ENCODE data around the gene TNRC6A.
A peak's percentile ranks its signal among the peaks of the same experiment; 100 is the strongest.

The TNRC6A gene

DNA sequence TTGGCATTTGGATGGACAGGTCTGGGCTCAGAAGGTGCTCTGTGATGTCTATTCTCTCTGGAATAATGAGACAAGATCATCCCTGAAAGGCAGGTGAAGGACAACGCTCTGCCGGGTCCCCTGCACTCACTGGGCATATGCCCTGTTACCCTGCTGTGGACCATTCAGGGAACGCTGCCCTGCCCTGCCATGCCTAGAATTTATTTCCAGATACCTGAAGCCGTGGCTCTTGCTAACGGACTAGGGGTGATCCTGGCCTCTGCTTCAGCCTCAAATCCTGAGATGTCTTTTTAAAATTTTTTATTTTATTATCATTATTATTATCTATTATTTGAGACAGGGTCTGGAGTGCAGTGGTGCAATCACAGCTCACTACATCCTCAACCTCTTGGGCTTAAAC, 120.2 kb downstream of the TNRC6A start:
- H3K27me3 ChIP-seq (ENCODE audit: insufficient read depth, low read length): no peaks in the 10 kb centered on the region
- H3K9me3 ChIP-seq (ENCODE audit: insufficient read depth, low read depth, low read length): peaks cover 1% of the 10 kb centered on the region
- H3K9ac ChIP-seq (ENCODE audit: low read length): no peak overlapping the region
- H3K79me2 ChIP-seq (ENCODE audit: control insufficient read depth, insufficient read depth, low read length, poor library complexity): no peaks in the 10 kb centered on the region
- H4K12ac ChIP-seq (ENCODE audit: low read depth, low read length): no peak overlapping the region
- no peak overlapping the region for H4K91ac ChIP-seq (ENCODE audit: low read depth, low read length)
- no peak overlapping the region for H3K4me2 ChIP-seq (ENCODE audit: low read length)
- peaks cover 2 to 5% of the 10 kb centered on the region in 2 experiments for H3K4me1 ChIP-seq (ENCODE audit: control insufficient read depth in 1 of 2, insufficient read depth in 2 of 2, low read length in 2 of 2)
- no peak overlapping the region for H2BK12ac ChIP-seq (ENCODE audit: low read length)
- no peaks in the 10 kb centered on the region for H3K36me3 ChIP-seq (ENCODE audit: control insufficient read depth in 1 of 2, insufficient read depth in 2 of 2, low read length in 2 of 2)
- no peaks in the 10 kb centered on the region for H3K79me1 ChIP-seq (ENCODE audit: low read length)
- H2AFZ ChIP-seq (ENCODE audit: insufficient read depth, low read length, poor library complexity): no peak overlapping the region
- WGBS (ENCODE audit: extremely low coverage, insufficient coverage, insufficient read length): no CpG with 5 or more reads among the region's 5 CpGs
- no peak overlapping the region for H2BK5ac ChIP-seq (ENCODE audit: low read depth, low read length, poor library complexity)
- H3K27ac ChIP-seq (ENCODE audit: low read depth, low read length): no peak overlapping the region
- H2BK120ac ChIP-seq (ENCODE audit: insufficient read depth, low read length, poor library complexity): no peak overlapping the region
- H4K8ac ChIP-seq (ENCODE audit: low read depth, low read length): no peak overlapping the region
- no peak overlapping the region for H3K4me3 ChIP-seq (ENCODE audit: low read depth, low read length)
- no peak for DNase-seq
- H3K23ac ChIP-seq (ENCODE audit: low read length): no peak overlapping the region
- no peak overlapping the region for H3K18ac ChIP-seq (ENCODE audit: low read length)
- no peak overlapping the region for H3K4ac ChIP-seq (ENCODE audit: low read depth, low read length)
- no peak overlapping the region for H3K14ac ChIP-seq (ENCODE audit: low read length)
- H2AK5ac ChIP-seq (ENCODE audit: low read length): no peak overlapping the region

DNA sequence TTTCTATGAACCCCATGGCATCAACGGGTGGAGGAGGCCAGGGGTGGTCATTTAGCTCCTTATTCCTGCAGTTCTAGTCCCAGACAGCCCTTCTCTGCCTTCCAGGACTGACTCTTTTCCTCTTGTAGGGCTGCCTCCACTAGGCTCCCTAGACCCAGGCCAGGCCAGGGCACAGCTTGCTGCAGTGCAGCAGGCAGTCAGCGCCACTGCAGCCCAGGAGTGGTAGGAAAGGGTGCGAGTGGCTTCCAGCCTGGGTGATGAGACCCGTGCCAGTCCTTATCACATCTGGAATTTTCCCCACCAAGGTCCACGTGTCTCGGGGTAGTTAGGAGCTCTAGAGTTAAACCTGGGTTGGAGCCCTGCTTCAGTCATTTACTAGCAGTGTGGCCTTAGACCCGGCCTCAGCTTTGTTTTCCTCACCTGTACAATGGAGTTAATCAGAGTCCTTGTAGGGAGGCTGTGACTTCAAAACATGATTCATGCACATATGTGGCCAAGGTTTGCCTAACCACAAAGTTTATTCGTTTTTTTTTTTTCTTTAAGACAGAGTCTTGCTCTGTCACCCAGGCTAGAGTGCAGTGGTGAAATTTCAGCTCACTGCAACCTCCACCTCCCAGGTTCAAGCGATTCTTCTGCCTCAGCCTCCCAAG, 121.0 kb downstream of the TNRC6A start:
- no peak overlapping the region for H2AFZ ChIP-seq (ENCODE audit: insufficient read depth, low read length, poor library complexity)
- H3K18ac ChIP-seq (ENCODE audit: low read length): no peak overlapping the region
- no peak overlapping the region for H3K4me3 ChIP-seq (ENCODE audit: low read depth, low read length)
- no peak overlapping the region for H3K23ac ChIP-seq (ENCODE audit: low read length)
- H3K4ac ChIP-seq (ENCODE audit: low read depth, low read length): no peak overlapping the region
- no peak overlapping the region for H2BK12ac ChIP-seq (ENCODE audit: low read length)
- no peak overlapping the region for H2BK5ac ChIP-seq (ENCODE audit: low read depth, low read length, poor library complexity)
- no peak overlapping the region for H4K91ac ChIP-seq (ENCODE audit: low read depth, low read length)
- H3K36me3 ChIP-seq (ENCODE audit: control insufficient read depth in 1 of 2, insufficient read depth in 2 of 2, low read length in 2 of 2): no peaks in the 10 kb centered on the region
- H4K8ac ChIP-seq (ENCODE audit: low read depth, low read length): no peak overlapping the region
- no peaks in the 10 kb centered on the region for H3K27me3 ChIP-seq (ENCODE audit: insufficient read depth, low read length)
- peak in 1 of 2 donors; percentile 37 for DNase-seq
- no peak overlapping the region for H3K14ac ChIP-seq (ENCODE audit: low read length)
- H3K27ac ChIP-seq (ENCODE audit: low read depth, low read length): no peak overlapping the region
- H3K4me1 ChIP-seq (ENCODE audit: control insufficient read depth in 1 of 2, insufficient read depth in 2 of 2, low read length in 2 of 2): peaks cover 0 to 3% of the 10 kb centered on the region in 2 experiments
- no peak overlapping the region for H2BK120ac ChIP-seq (ENCODE audit: insufficient read depth, low read length, poor library complexity)
- no peak overlapping the region for H3K4me2 ChIP-seq (ENCODE audit: low read length)
- no peaks in the 10 kb centered on the region for H3K79me2 ChIP-seq (ENCODE audit: control insufficient read depth, insufficient read depth, low read length, poor library complexity)
- no CpG with 5 or more reads among the region's 9 CpGs for WGBS (ENCODE audit: extremely low coverage, insufficient coverage, insufficient read length)
- H3K9me3 ChIP-seq (ENCODE audit: insufficient read depth, low read depth, low read length): peaks cover 1% of the 10 kb centered on the region
- H3K9ac ChIP-seq (ENCODE audit: low read length): no peak overlapping the region
- H3K79me1 ChIP-seq (ENCODE audit: low read length): no peaks in the 10 kb centered on the region
- no peak overlapping the region for H4K12ac ChIP-seq (ENCODE audit: low read depth, low read length)
- H2AK5ac ChIP-seq (ENCODE audit: low read length): no peak overlapping the region

DNA sequence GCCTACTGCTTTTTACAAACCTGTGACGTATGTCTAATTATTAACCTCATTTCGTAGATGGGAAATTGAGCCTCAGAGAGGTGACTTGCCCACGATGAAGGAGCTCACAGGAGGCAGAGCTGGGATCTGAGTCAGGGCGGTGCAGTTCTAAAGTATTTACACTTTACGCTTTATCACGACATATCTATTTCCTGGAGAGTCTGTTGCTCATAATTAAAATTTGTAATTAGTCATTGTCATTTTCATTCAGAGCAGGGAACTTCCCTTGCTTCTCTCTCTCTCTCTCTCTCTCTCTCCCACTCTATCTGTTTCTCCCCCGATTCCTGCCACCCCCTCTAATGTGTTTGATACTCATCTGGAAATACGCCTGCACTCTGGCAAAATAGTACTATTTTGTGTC, 122.2 kb downstream of the TNRC6A start:
- Histone ChIP-seq H2BK12ac (ENCODE audit: low read length) (no peak overlapping the region), H3K27me3 (ENCODE audit: insufficient read depth, low read length) (no peaks in the 10 kb centered on the region), H3K9me3 (ENCODE audit: insufficient read depth, low read depth, low read length) (no peaks in the 10 kb centered on the region), H4K91ac (ENCODE audit: low read depth, low read length) (no peak overlapping the region), H3K4me2 (ENCODE audit: low read length) (no peak overlapping the region), H3K18ac (ENCODE audit: low read length) (no peak overlapping the region), H3K36me3 (ENCODE audit: control insufficient read depth in 1 of 2, insufficient read depth in 2 of 2, low read length in 2 of 2) (no peaks in the 10 kb centered on the region), H3K4ac (ENCODE audit: low read depth, low read length) (no peak overlapping the region), H3K9ac (ENCODE audit: low read length) (no peak overlapping the region), H3K4me1 (ENCODE audit: control insufficient read depth in 1 of 2, insufficient read depth in 2 of 2, low read length in 2 of 2) (no peaks in the 10 kb centered on the region), H4K8ac (ENCODE audit: low read depth, low read length) (no peak overlapping the region), H3K4me3 (ENCODE audit: low read depth, low read length) (no peak overlapping the region), H2AFZ (ENCODE audit: insufficient read depth, low read length, poor library complexity) (no peak overlapping the region), H3K79me2 (ENCODE audit: control insufficient read depth, insufficient read depth, low read length, poor library complexity) (no peaks in the 10 kb centered on the region), H3K27ac (ENCODE audit: low read depth, low read length) (no peak overlapping the region), H2AK5ac (ENCODE audit: low read length) (no peak overlapping the region), H2BK5ac (ENCODE audit: low read depth, low read length, poor library complexity) (no peak overlapping the region), H3K23ac (ENCODE audit: low read length) (no peak overlapping the region), H3K14ac (ENCODE audit: low read length) (no peak overlapping the region), H3K79me1 (ENCODE audit: low read length) (no peaks in the 10 kb centered on the region), H2BK120ac (ENCODE audit: insufficient read depth, low read length, poor library complexity) (no peak overlapping the region), H4K12ac (ENCODE audit: low read depth, low read length) (no peak overlapping the region)
- DNase-seq: no peak
- no CpG with 5 or more reads among the region's 8 CpGs for WGBS (ENCODE audit: extremely low coverage, insufficient coverage, insufficient read length)

DNA sequence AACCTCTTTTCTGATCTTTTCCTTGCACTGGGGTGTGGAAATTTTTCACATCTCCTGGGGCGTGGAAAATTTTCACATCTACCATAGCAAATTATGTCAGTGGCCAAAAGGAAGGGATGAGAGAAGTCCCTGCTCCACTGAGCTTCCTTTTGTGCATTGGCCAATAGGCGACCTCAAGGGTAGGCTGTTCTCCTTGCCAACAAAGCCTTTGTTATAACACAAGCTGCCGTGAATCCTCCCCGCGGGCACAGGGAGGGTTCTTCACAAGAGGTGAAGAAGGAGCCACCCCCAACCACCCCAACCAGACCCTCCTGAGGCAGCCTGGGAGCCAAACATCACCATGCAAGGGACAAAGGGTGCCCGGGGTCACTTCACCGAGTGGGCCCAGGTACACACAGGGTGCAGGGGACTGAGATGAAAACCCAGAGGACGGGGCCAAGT, 122.8 kb downstream of the TNRC6A start:
- no peak overlapping the region for H3K14ac ChIP-seq (ENCODE audit: low read length)
- H4K12ac ChIP-seq (ENCODE audit: low read depth, low read length): no peak overlapping the region
- no peaks in the 10 kb centered on the region for H3K79me2 ChIP-seq (ENCODE audit: control insufficient read depth, insufficient read depth, low read length, poor library complexity)
- WGBS (ENCODE audit: extremely low coverage, insufficient coverage, insufficient read length): no CpG with 5 or more reads among the region's 8 CpGs
- no peaks in the 10 kb centered on the region for H3K79me1 ChIP-seq (ENCODE audit: low read length)
- H3K4me2 ChIP-seq (ENCODE audit: low read length): no peak overlapping the region
- no peak overlapping the region for H4K91ac ChIP-seq (ENCODE audit: low read depth, low read length)
- no peak overlapping the region for H3K9ac ChIP-seq (ENCODE audit: low read length)
- H3K27me3 ChIP-seq (ENCODE audit: insufficient read depth, low read length): no peaks in the 10 kb centered on the region
- DNase-seq: no peak
- H3K27ac ChIP-seq (ENCODE audit: low read depth, low read length): no peak overlapping the region
- no peak overlapping the region for H2AFZ ChIP-seq (ENCODE audit: insufficient read depth, low read length, poor library complexity)
- H3K4ac ChIP-seq (ENCODE audit: low read depth, low read length): no peak overlapping the region
- no peak overlapping the region for H3K23ac ChIP-seq (ENCODE audit: low read length)
- H2BK12ac ChIP-seq (ENCODE audit: low read length): no peak overlapping the region
- H3K36me3 ChIP-seq (ENCODE audit: control insufficient read depth in 1 of 2, insufficient read depth in 2 of 2, low read length in 2 of 2): no peaks in the 10 kb centered on the region
- H2BK120ac ChIP-seq (ENCODE audit: insufficient read depth, low read length, poor library complexity): no peak overlapping the region
- no peak overlapping the region for H4K8ac ChIP-seq (ENCODE audit: low read depth, low read length)
- no peaks in the 10 kb centered on the region for H3K4me1 ChIP-seq (ENCODE audit: control insufficient read depth in 1 of 2, insufficient read depth in 2 of 2, low read length in 2 of 2)
- no peak overlapping the region for H2AK5ac ChIP-seq (ENCODE audit: low read length)
- H3K18ac ChIP-seq (ENCODE audit: low read length): no peak overlapping the region
- H3K4me3 ChIP-seq (ENCODE audit: low read depth, low read length): no peak overlapping the region
- no peaks in the 10 kb centered on the region for H3K9me3 ChIP-seq (ENCODE audit: insufficient read depth, low read depth, low read length)
- no peak overlapping the region for H2BK5ac ChIP-seq (ENCODE audit: low read depth, low read length, poor library complexity)

Data from trophoblast cell (in vitro differentiated cells and primary cell).